NB4 (cell line): ENCODE results near the gene MYLIP.

ENCODE experiments used
- CTCF ChIP-seq: IDR thresholded peaks from one replicate; pipeline ENCODE4 v1.5.1; 2012; ENCODE audit warnings: low read depth, low read length
- POLR2A ChIP-seq: IDR thresholded peaks from 2 replicates; pipeline ENCODE4 v1.6.1; 2011; ENCODE audit warnings: mild to moderate bottlenecking; ENCODE audit not compliant: insufficient read length; ENCODE audit errors: extremely low read depth

DNA sequence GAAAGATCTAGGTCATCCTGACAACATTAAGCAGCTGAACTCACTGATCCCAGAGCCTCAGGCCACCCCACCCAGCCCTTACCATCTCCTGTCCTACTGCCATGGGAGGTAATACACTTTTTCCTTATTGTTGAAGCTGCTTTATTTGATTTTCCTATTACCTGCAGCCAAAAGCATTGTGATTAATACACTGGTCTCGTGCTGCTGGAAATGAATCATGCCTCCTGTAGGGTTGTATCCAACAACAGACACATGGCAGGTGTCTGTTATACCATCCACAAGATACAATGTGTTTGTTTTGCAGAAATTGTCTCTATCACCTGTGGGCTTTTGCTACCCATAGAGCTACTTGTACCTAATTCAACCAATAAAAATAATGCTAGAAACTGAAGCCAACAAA is 34.2 kb downstream of the MYLIP start:
- TF ChIP-seq CTCF (no peak), POLR2A (no peak)
